ENCODE data around the gene METTL2B.

METTL2B gene

GRCh38 chr7:128448751-128449302 is 27.7 kb upstream of the METTL2B start:
- Histone ChIP-seq H3K9me3 (ENCODE audit: insufficient read depth, low read depth, low read length) (no peaks in the 10 kb centered on the region), H3K27me3 (ENCODE audit: insufficient read depth, low read length, poor library complexity, severe bottlenecking) (no peaks in the 10 kb centered on the region), H2AFZ (ENCODE audit: low read length) (no peak overlapping the region), H4K20me1 (ENCODE audit: insufficient read depth, low read length, poor library complexity, severe bottlenecking) (no peaks in the 10 kb centered on the region), H3K79me2 (ENCODE audit: insufficient read depth, low read length) (no peaks in the 10 kb centered on the region), H3K9me2 (replicated peaks; ENCODE audit: low read depth, low read length) (no peaks in the 10 kb centered on the region), H3K4me1 (ENCODE audit: insufficient read depth, low read length, poor library complexity, severe bottlenecking) (peaks cover 2% of the 10 kb centered on the region), H3K4me2 (ENCODE audit: low read depth, low read length, poor library complexity, severe bottlenecking) (no peak overlapping the region), H3K36me3 (ENCODE audit: insufficient read depth, low read length) (no peaks in the 10 kb centered on the region), H3K9ac (ENCODE audit: low read depth, low read length, poor library complexity, severe bottlenecking) (no peak overlapping the region), H3F3A (ENCODE audit: low read depth) (no peaks in the 10 kb centered on the region), H3K4me3 (ENCODE audit: low read length, poor library complexity, severe bottlenecking) (no peak overlapping the region)
- TF ChIP-seq EZH2phosphoT487 (IDR thresholded peaks at IDR 0.05; ENCODE audit: borderline replicate concordance), result no peak
- TF ChIP-seq, protein P1, sequence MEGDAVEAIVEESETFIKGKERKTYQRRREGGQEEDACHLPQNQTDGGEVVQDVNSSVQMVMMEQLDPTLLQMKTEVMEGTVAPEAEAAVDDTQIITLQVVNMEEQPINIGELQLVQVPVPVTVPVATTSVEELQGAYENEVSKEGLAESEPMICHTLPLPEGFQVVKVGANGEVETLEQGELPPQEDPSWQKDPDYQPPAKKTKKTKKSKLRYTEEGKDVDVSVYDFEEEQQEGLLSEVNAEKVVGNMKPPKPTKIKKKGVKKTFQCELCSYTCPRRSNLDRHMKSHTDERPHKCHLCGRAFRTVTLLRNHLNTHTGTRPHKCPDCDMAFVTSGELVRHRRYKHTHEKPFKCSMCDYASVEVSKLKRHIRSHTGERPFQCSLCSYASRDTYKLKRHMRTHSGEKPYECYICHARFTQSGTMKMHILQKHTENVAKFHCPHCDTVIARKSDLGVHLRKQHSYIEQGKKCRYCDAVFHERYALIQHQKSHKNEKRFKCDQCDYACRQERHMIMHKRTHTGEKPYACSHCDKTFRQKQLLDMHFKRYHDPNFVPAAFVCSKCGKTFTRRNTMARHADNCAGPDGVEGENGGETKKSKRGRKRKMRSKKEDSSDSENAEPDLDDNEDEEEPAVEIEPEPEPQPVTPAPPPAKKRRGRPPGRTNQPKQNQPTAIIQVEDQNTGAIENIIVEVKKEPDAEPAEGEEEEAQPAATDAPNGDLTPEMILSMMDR (conservative IDR thresholded peaks at IDR 0.05; ENCODE audit: low read length), result no peak

DNA sequence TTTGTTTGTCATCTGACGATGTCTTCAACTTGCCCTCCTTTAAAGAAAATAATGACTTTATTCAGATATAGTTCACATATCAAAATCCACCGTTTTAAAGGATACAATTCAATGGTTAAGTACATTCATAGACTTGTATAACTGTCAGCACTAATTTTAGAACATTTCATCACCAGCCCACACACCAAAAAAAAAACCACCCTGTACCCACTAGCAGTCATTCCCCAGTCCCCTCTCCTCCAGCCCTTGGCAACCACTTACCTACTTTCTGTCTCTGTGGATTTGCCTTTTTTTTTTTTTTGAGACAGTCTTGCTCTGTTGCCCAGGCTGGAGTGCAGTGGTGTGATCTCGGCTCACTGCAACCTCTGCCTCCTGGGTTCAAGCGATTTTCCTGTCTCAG is 26.1 kb upstream of the METTL2B start:
- peaks cover 15% of the 10 kb centered on the region for H3K4me1 ChIP-seq (ENCODE audit: insufficient read depth, low read length, poor library complexity, severe bottlenecking)
- no peak overlapping the region for H2AFZ ChIP-seq (ENCODE audit: low read length)

GRCh38 chr7:128450913-128451312 is 25.6 kb upstream of the METTL2B start:
- Histone ChIP-seq H3F3A (ENCODE audit: low read depth) (no peaks in the 10 kb centered on the region), H4K20me1 (ENCODE audit: insufficient read depth, low read length, poor library complexity, severe bottlenecking) (no peaks in the 10 kb centered on the region), H3K79me2 (ENCODE audit: insufficient read depth, low read length) (peaks cover 2% of the 10 kb centered on the region), H3K27me3 (ENCODE audit: insufficient read depth, low read length, poor library complexity, severe bottlenecking) (no peaks in the 10 kb centered on the region), H3K36me3 (ENCODE audit: insufficient read depth, low read length) (no peaks in the 10 kb centered on the region), H3K9ac (ENCODE audit: low read depth, low read length, poor library complexity, severe bottlenecking) (no peak overlapping the region), H3K4me1 (ENCODE audit: insufficient read depth, low read length, poor library complexity, severe bottlenecking) (peaks cover 15% of the 10 kb centered on the region), H3K9me2 (replicated peaks; ENCODE audit: low read depth, low read length) (no peaks in the 10 kb centered on the region), H3K9me3 (ENCODE audit: insufficient read depth, low read depth, low read length) (no peaks in the 10 kb centered on the region), H3K4me2 (ENCODE audit: low read depth, low read length, poor library complexity, severe bottlenecking) (no peak overlapping the region), H2AFZ (ENCODE audit: low read length) (no peak overlapping the region), H3K4me3 (ENCODE audit: low read length, poor library complexity, severe bottlenecking) (no peak overlapping the region)
- TF ChIP-seq, protein P1 (conservative IDR thresholded peaks at IDR 0.05; ENCODE audit: low read length), result no peak
- TF ChIP-seq EZH2phosphoT487 (IDR thresholded peaks at IDR 0.05; ENCODE audit: borderline replicate concordance), result no peak

More for the DNA sequence above, 26.1 kb upstream of the METTL2B start:
- Histone ChIP-seq H3K27me3 (ENCODE audit: insufficient read depth, low read length, poor library complexity, severe bottlenecking) (no peaks in the 10 kb centered on the region), H3K79me2 (ENCODE audit: insufficient read depth, low read length) (no peaks in the 10 kb centered on the region), H3K9ac (ENCODE audit: low read depth, low read length, poor library complexity, severe bottlenecking) (no peak overlapping the region), H3K4me2 (ENCODE audit: low read depth, low read length, poor library complexity, severe bottlenecking) (no peak overlapping the region), H4K20me1 (ENCODE audit: insufficient read depth, low read length, poor library complexity, severe bottlenecking) (no peaks in the 10 kb centered on the region), H3K9me2 (replicated peaks; ENCODE audit: low read depth, low read length) (no peaks in the 10 kb centered on the region), H3K36me3 (ENCODE audit: insufficient read depth, low read length) (no peaks in the 10 kb centered on the region), H3K9me3 (ENCODE audit: insufficient read depth, low read depth, low read length) (no peaks in the 10 kb centered on the region), H3F3A (ENCODE audit: low read depth) (no peaks in the 10 kb centered on the region), H3K4me3 (ENCODE audit: low read length, poor library complexity, severe bottlenecking) (no peak overlapping the region)
- TF ChIP-seq EZH2phosphoT487 (IDR thresholded peaks at IDR 0.05; ENCODE audit: borderline replicate concordance), result no peak
- TF ChIP-seq, protein P1 (conservative IDR thresholded peaks at IDR 0.05; ENCODE audit: low read length), result no peak
